Fibroblast of pulmonary artery (primary cell): ENCODE results near the gene ZFHX3.

ENCODE experiments used
- DNase-seq: peaks from one replicate; pipeline ENCODE4 v3.0.0-alpha.2; 2010; ENCODE audit warnings: low read depth
- H3K4me3 ChIP-seq: replicated peaks from 2 replicates; pipeline ENCODE4 v1.5.1; 2011; ENCODE audit warnings: low read depth, mild to moderate bottlenecking, control low read depth, low read length, moderate library complexity
- CTCF ChIP-seq: IDR thresholded peaks from 2 replicates; pipeline ENCODE4 v1.5.1; 2011; ENCODE audit warnings: mild to moderate bottlenecking, control low read depth, low read length, inconsistent platforms; ENCODE audit errors: missing control alignments

Gene ZFHX3

DNA sequence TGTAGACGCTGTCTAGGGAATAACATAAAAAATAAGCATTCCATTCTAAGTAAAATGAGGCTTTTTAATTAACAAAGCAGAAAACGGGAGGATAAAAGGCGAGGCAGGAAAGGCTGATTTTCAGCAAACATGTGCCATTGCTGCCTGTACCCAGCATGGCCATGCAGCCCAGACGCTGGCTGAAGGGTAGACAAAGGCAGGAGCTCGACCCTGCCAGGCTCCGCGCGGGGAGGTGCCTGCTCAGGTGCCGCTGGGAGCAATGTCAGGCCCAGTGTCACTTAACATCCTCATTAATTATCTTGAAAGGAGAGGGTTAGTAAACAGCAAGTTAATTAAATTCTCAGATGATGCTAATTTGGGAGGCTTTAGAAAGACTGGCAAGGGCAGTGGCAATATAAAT, 136.0 kb downstream of the ZFHX3 start:
- DNase-seq = no peak
- H3K4me3 ChIP-seq = no peak overlapping the region
- TF ChIP-seq CTCF = no peak

GRCh38 chr16:72910875-72911274, 137.1 kb downstream of the ZFHX3 start:
- TF ChIP-seq CTCF = no peak
- no peak overlapping the region for H3K4me3 ChIP-seq
- DNase-seq = no peak

DNA sequence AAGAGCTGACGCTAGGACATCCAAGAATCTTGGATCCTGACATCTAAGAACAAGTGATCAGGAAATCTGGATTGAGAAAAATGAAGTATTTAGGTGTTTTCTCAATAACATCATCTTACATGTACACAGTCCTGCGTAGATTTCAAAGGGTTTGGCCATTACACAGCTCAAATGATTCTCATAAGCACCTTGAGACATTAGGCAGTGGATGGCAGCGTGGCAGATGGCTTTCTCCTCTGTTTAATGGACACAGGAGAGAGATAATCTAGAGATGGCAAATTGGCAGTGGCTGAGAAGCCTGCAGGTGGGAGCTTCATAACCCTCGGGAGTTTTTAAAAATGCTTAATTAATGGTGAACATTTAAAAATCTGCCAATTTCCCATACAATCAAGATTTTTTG, 137.5 kb downstream of the ZFHX3 start:
- no peak for DNase-seq
- no peak overlapping the region for H3K4me3 ChIP-seq
- TF ChIP-seq CTCF = no peak

DNA sequence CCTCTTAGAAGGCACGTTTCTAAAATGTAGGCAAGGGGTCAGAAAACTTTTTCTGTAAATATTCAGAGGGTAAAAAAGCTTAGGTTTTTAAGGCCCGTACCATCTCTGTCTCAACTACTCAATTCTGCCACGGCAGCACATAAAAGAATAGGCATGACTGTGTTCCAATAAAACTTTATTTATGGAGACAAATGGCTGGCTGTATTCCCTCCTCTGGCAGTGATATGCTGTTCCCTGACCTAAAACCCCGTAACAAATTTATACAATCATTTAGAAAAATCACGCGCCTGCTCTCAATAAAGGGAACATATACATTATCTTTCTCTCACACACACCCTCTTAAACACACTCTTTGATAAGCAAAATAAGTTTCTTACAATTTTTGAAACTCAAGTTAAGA, 138.7 kb downstream of the ZFHX3 start:
- no peak overlapping the region for H3K4me3 ChIP-seq
- DNase-seq = no peak

GRCh38 chr16:72908362-72909167, 139.4 kb downstream of the ZFHX3 start:
- no peak for TF ChIP-seq CTCF
- no peak for DNase-seq

More for the DNA sequence above, 138.7 kb downstream of the ZFHX3 start:
- no peak for TF ChIP-seq CTCF

DNA sequence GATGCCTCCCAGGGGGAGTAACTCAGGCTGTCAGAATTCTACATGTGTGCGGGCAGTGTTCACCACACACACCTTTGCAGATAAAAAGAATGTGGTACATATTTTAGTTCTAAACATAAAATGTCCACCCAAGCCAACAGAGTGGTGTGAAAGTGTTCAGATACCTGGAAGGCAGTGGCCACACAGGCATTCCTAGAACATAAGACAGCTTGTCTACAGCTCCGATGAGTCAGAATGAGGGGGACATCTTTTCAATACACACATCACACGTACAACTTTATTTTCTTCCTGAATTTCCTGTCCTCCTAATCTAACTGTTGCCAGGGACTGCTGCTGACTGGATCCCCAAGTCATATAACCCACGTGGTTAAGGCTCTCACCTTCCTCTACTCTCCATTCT, 142.3 kb downstream of the ZFHX3 start:
- peak; percentile 50 for DNase-seq
- H3K4me3 ChIP-seq = no peak overlapping the region
- no peak for TF ChIP-seq CTCF

More at GRCh38 chr16:72908362-72909167, 139.4 kb downstream of the ZFHX3 start:
- no peak overlapping the region for H3K4me3 ChIP-seq

DNA sequence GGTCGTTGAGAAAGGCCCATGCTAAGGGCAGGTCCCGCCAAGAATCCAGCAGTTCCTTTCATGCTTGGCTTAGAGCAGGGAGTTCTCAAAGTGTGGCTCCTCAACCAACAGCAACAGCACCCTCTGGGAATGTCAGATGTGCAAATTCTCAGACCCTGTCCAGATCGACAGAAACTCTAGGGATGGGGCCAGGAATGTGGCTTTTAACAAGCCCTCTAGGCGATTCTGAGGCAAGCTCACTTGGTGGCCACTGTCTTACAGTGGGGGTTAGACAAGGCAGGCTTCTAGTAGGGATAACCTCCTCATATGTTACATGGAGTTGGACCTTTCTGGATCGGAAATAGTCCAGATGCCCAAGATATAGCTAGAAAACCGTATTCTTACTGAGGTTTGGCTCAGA, 144.8 kb downstream of the ZFHX3 start:
- no peak for DNase-seq
- TF ChIP-seq CTCF = no peak
- H3K4me3 ChIP-seq = no peak overlapping the region
